Aorta (tissue), 5 donors: ENCODE data around the gene CDC14A. TPM values are rescaled to one million over a fixed set of nuclear protein-coding genes. Genes with fewer than 3 reads are reported as not detected.

Experiments
- ATAC-seq: fragments of 200-7000 bp; cut with Tn5 transposase; one replicate; pipeline ENCODE4 v1.9.1; 2022; ENCODE audit warnings: moderate library complexity; ENCODE audit not compliant: low FRiP score
- DNase-seq, 2 donors: peaks; one replicate each; pipeline ENCODE4 v3.0.0-alpha.2; 2020
- H3K27ac ChIP-seq, 2 donors: one replicate each; pipeline ENCODE4 v1.5.1; 2013; ENCODE audit warnings: low read length in 2 of 2, mild to moderate bottlenecking in 2 of 2, moderate library complexity in 2 of 2, control low read depth in 1 of 2, inconsistent platforms in 1 of 2, low read depth in 1 of 2
- H3K27me3 ChIP-seq, 2 donors: one replicate each; pipeline ENCODE4 v1.6.1; 2013; ENCODE audit warnings: control low read depth in 1 of 2, low read length in 1 of 2, mild to moderate bottlenecking in 1 of 2, moderate library complexity in 1 of 2; ENCODE audit not compliant: insufficient read depth in 2 of 2, control insufficient read depth in 1 of 2
- H3K36me3 ChIP-seq, 2 donors: one replicate each; pipeline ENCODE4 v1.6.1; 2013; ENCODE audit warnings: control low read depth in 1 of 2, low read length in 1 of 2, mild to moderate bottlenecking in 1 of 2; ENCODE audit not compliant: insufficient read depth in 2 of 2, control insufficient read depth in 1 of 2
- H3K4me1 ChIP-seq, 2 donors: one replicate each; pipeline ENCODE4 v1.6.1; 2013; ENCODE audit warnings: low read length in 2 of 2, control low read depth in 1 of 2, mild to moderate bottlenecking in 1 of 2, moderate library complexity in 1 of 2; ENCODE audit not compliant: insufficient read depth in 2 of 2, control insufficient read depth in 1 of 2
- H3K4me3 ChIP-seq, 2 donors: one replicate each; pipeline ENCODE4 v1.5.1; 2013; ENCODE audit warnings: low read length in 2 of 2, control low read depth in 1 of 2, mild to moderate bottlenecking in 1 of 2
- H3K9me3 ChIP-seq: one replicate; pipeline ENCODE4 v1.6.1; 2013; ENCODE audit warnings: mild to moderate bottlenecking, low read length; ENCODE audit not compliant: control insufficient read depth
- WGBS, 2 donors: extraction: QIAGEN DNeasy Blood & Tissue Kit; methylation state at CpG; one replicate each; pipeline ENCODE4 v1.1.7; 2013; 5-methylcytosine and 5-hydroxymethylcytosine counted together
- intact Hi-C, 2 donors: fragments of 100-400 bp; cut with DNase I; formaldehyde crosslinking; loops; one replicate each; pipeline versions ENCODE4 v1.14.2 to v1.15.0; 2022
- polyA plus RNA-seq, 2 donors: library from polyadenylated mRNA; stranded (reverse); fragments of 200-250 nt; gene quantifications; one replicate each; pipeline ENCODE4 v1.2.3, GENCODE V29; 2013
- total RNA-seq, 2 donors: library from RNA; stranded (reverse); fragmentation: NEBNext Ultra II Directional; extraction: Animal tissue kit (Norgen Biotek cat#: 25700); gene quantifications; one replicate each; pipeline ENCODE4 v1.2.1, GENCODE V29; 2021
- donor health status: healthy with polysubstance abuse.
- donor health status: Bipolar disorder and iron deficiency.
- donor health status: DM: no; HTN: no; CAD: no.
- donor health status: DM: no; HTN: no; CAD: no.
- donor health status: DM: yes; HTN: yes; CAD: no.

CDC14A gene
- total and polyA plus RNA-seq, 4 donors: 0.88 to 14.0 (median 5.0) TPM

- Histone ChIP-seq H3K27me3 (no peaks in the 10 kb centered on the region), H3K27ac (no peak overlapping the region), H3K4me3 (no peak overlapping the region), H3K36me3 (no peaks in the 10 kb centered on the region), H3K4me1 (no peaks in the 10 kb centered on the region), H3K9me3 (no peaks in the 10 kb centered on the region)
- intact Hi-C loops: no loop called here
- ATAC-seq (no peak), DNase-seq (no peak)
- WGBS, 2 donors: 63 to 66% methylated on average over 1 of the region's 1 CpG
Observed at GRCh38 chr1:100448366-100448765, 96.1 kb downstream of the CDC14A start.

GRCh38 chr1:100449477-100449876 lies 97.2 kb downstream of the CDC14A start:
- intact Hi-C loops: no loop called here
- no peak overlapping the region for H3K4me3 ChIP-seq
- DNase-seq: no peak
- H3K27me3 ChIP-seq: no peaks in the 10 kb centered on the region
- no peaks in the 10 kb centered on the region for H3K36me3 ChIP-seq
- H3K9me3 ChIP-seq: no peaks in the 10 kb centered on the region
- H3K4me1 ChIP-seq: no peaks in the 10 kb centered on the region
- ATAC-seq: no peak
- WGBS, 2 donors: 75 to 79% methylated on average over 4 of the region's 4 CpGs
- no peak overlapping the region for H3K27ac ChIP-seq

- no peak overlapping the region for H3K27ac ChIP-seq
- H3K9me3 ChIP-seq: no peaks in the 10 kb centered on the region
- WGBS, 2 donors: 62 to 82% methylated on average over 1 of the region's 1 CpG
- no peak for ATAC-seq
- intact Hi-C loops: no loop called here
- no peaks in the 10 kb centered on the region for H3K4me1 ChIP-seq
- H3K36me3 ChIP-seq: no peaks in the 10 kb centered on the region
- no peaks in the 10 kb centered on the region for H3K27me3 ChIP-seq
- no peak for DNase-seq
- no peak overlapping the region for H3K4me3 ChIP-seq
Observed at GRCh38 chr1:100452641-100453040, 100.3 kb downstream of the CDC14A start.

GRCh38 chr1:100455478-100456072 lies 103.3 kb downstream of the CDC14A start:
- no peak overlapping the region for H3K4me3 ChIP-seq
- ATAC-seq (no peak), DNase-seq (no peak)
- no peak overlapping the region for H3K27ac ChIP-seq
- H3K4me1 ChIP-seq: no peaks in the 10 kb centered on the region
- H3K36me3 ChIP-seq: no peaks in the 10 kb centered on the region
- H3K27me3 ChIP-seq: no peaks in the 10 kb centered on the region
- intact Hi-C loops: loop anchor here in 1 of 2 donors (5.0 kb wide), 1 partner anchor 648 kb away; no protein-coding TSS in a partner anchor
- H3K9me3 ChIP-seq: no peaks in the 10 kb centered on the region

- Histone ChIP-seq H3K27ac (no peak overlapping the region), H3K4me3 (no peak overlapping the region), H3K27me3 (no peaks in the 10 kb centered on the region), H3K36me3 (no peaks in the 10 kb centered on the region), H3K4me1 (no peaks in the 10 kb centered on the region), H3K9me3 (no peaks in the 10 kb centered on the region)
- intact Hi-C loops: loop anchor here in 1 of 2 donors (5.0 kb wide), 1 partner anchor 650 kb away; no protein-coding TSS in a partner anchor
- WGBS, 2 donors: 94 to 97% methylated on average over 2 of the region's 2 CpGs
- DNase-seq (no peak), ATAC-seq (no peak)
Observed at GRCh38 chr1:100456880-100457279, 104.6 kb downstream of the CDC14A start.

GRCh38 chr1:100457683-100458082 lies 105.4 kb downstream of the CDC14A start:
- 95% methylated on average over 2 of the region's 2 CpGs for WGBS, 2 donors
- intact Hi-C loops: loop anchor here in 1 of 2 donors (5.0 kb wide), 1 partner anchor 650 kb away; no protein-coding TSS in a partner anchor
- Histone ChIP-seq H3K27ac (no peak overlapping the region), H3K27me3 (no peaks in the 10 kb centered on the region), H3K36me3 (no peaks in the 10 kb centered on the region), H3K9me3 (no peaks in the 10 kb centered on the region), H3K4me1 (no peaks in the 10 kb centered on the region), H3K4me3 (no peak overlapping the region)
- no peak for DNase-seq
- ATAC-seq: no peak

GRCh38 chr1:100458661-100459357 lies 106.5 kb downstream of the CDC14A start:
- intact Hi-C loops: loop anchor here in 1 of 2 donors (5.0 kb wide), 1 partner anchor 652 kb away; no protein-coding TSS in a partner anchor
- Histone ChIP-seq H3K27ac (no peak overlapping the region), H3K9me3 (no peaks in the 10 kb centered on the region), H3K36me3 (no peaks in the 10 kb centered on the region), H3K4me3 (no peak overlapping the region), H3K27me3 (no peaks in the 10 kb centered on the region), H3K4me1 (no peaks in the 10 kb centered on the region)
- DNase-seq (no peak), ATAC-seq (no peak)
- 48 to 52% methylated on average over 6 of the region's 6 CpGs for WGBS, 2 donors

- H3K4me1 ChIP-seq: no peaks in the 10 kb centered on the region
- no peak overlapping the region for H3K4me3 ChIP-seq
- no peaks in the 10 kb centered on the region for H3K36me3 ChIP-seq
- peak; percentile 88 for ATAC-seq
- no peaks in the 10 kb centered on the region for H3K27me3 ChIP-seq
- peak; percentile 72 to 87 for DNase-seq
- no peak overlapping the region for H3K27ac ChIP-seq
- H3K9me3 ChIP-seq: no peaks in the 10 kb centered on the region
- WGBS, 2 donors: 15 to 18% methylated on average over 12 of the region's 12 CpGs
- intact Hi-C loops: loop anchor here (5.0 to 10.0 kb wide), 5 partner anchors 78 to 652 kb away; partner anchors contain the start of gene GPR88 (in 1 of the 2)
Observed at GRCh38 chr1:100459358-100460114, 107.2 kb downstream of the CDC14A start.
